Hematopoietic multipotent progenitor cell treated with erythropoietin and hydrocortisone succinate and interleukin-3 and kit ligand, for 17 days (in vitro differentiated cells): ENCODE results near the gene SFXN1.
A peak's percentile ranks its signal among the peaks of the same experiment; 100 is the strongest.
"Not testable (repeated sequence)": the region's sequence is repeated elsewhere in the genome, so short reads cannot be mapped to it uniquely, and the experiment has no call there.

ENCODE experiments used
- DNase-seq: peaks from one replicate; pipeline ENCODE4 v3.0.0-alpha.2; 2015; ENCODE audit warnings: low spot score

Gene SFXN1

DNA sequence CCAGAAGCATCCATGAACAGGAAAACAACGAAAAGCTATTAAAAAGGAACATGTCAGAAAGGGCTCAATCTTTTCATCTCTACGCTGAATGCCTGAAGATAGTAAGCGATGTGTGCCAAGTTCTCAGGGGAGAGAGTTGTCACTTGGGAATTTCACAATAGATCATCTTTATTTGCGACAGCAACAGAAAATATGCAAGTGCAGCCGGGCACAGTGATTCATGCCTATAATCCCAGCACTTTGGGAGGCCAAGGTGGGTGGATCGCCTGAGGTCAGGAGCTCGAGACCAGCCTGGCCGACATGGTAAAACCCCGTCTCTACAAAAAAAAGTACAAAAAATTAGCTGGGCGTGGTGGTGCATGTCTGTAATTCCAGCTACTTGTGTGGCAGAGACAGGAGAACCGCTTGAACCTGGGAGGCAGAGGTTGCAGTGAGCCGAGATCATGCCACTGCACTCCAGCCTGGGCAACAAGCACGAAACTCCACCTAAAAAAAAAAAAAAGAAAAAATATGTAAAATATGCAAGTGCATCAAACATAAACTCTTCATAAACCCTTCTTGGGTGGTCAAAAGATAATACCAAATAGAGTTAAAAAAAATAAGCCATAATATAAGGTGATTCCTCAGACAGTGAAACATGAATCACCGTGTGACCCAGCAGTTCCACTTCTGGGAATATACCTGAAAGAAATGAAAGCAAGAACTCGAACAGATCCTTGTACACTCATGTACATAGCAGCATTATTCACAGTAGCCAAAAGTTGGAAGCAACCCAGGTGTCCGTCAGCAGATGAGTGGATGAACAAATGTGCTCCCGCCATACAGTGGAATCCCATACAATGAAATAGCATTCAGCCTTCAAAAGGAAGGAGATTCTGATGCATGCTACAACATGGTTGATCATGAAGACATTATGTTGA lies 16.2 kb downstream of the SFXN1 start:
- no peak for DNase-seq

DNA sequence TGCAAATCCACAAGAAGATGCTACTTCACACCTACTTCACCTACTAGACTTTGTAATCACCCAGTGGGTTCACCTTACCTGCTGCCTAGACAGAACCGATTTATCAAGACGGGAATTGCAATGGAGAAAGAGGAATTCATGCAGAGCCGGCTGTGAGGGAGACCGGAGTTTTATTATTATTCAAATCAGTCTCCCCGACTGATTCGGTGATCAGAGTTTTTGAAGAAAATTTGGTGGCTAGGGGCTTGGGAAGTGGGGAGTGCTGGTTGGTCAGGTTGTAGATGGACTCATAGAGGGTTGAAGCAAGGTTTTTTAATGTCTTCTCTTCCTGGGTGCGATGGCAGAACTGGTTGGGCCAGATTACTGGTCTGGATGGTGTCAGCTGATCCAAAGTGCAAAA lies 23.4 kb downstream of the SFXN1 start:
- no peak for DNase-seq

DNA sequence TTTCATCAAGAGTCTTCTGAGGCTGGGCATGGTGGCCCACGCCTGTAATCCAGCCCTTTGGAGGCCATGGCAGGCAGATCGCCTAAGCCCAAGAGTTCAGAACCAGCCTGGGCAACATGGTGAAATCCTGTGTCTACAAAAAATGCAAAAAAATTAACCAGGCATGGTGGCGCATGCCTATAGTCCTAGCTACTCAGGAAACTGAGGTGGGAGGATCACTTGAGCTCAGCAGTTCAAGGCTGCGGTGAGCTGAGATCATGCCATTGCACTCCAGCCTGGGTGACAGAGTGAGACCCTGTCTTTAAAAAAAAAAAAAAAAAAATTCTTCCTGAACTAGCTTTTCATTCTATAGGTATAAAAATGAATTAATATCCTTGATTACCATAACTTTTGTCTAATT lies 29.3 kb downstream of the SFXN1 start:
- DNase-seq, result not testable (repeated sequence)

DNA sequence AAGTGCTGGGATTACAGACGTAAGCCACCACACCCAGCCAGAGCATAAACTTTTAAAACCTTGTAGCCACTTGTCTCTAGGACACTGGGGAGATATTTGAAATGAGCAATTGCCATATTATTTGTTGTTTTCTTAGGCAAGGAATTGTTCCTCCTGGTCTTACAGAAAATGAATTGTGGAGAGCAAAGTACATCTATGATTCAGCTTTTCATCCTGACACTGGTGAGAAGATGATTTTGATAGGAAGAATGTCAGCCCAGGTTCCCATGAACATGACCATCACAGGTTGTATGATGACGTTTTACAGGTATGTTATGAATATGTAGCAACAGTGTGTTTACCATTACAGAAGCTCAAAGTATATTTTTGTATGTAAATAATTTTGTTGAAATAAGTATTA lies 30.5 kb downstream of the SFXN1 start:
- DNase-seq, result no peak

DNA sequence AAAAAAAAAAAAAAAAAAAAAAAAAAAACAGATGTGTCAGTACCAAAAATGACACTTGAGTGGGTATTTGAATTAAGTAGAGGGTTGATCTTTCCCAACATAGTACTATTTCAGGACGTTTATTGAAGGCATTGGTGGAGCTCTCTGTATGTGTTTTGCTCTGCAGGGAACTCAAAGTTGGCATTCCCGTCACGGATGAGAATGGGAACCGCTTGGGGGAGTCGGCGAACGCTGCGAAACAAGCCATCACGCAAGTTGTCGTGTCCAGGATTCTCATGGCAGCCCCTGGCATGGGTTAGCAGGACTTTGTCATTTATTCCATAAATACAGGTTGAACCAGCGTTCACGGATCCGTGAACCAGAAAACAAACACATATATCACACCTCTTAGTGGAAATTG lies 34.9 kb downstream of the SFXN1 start:
- no peak for DNase-seq

DNA sequence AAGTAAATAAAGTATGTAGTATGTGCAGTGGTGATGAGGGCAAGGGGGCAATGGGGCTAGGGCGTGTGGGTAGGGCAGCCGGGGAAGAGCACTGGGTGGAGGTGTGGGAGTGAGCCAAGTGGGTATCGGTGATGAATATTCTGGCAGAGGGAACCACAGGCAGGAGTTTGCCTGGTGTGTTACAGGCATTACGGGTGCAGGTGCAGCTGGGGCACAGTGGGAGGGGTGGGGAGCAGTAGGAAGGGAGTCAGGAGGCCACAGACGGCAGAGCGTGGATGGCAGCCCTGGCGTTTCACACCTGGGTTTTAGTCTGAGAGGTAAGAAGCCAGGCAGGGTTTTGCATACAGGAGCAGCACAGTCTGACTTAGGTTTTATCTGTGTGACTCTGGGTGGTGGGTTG lies 35.4 kb downstream of the SFXN1 start:
- DNase-seq, result no peak

DNA sequence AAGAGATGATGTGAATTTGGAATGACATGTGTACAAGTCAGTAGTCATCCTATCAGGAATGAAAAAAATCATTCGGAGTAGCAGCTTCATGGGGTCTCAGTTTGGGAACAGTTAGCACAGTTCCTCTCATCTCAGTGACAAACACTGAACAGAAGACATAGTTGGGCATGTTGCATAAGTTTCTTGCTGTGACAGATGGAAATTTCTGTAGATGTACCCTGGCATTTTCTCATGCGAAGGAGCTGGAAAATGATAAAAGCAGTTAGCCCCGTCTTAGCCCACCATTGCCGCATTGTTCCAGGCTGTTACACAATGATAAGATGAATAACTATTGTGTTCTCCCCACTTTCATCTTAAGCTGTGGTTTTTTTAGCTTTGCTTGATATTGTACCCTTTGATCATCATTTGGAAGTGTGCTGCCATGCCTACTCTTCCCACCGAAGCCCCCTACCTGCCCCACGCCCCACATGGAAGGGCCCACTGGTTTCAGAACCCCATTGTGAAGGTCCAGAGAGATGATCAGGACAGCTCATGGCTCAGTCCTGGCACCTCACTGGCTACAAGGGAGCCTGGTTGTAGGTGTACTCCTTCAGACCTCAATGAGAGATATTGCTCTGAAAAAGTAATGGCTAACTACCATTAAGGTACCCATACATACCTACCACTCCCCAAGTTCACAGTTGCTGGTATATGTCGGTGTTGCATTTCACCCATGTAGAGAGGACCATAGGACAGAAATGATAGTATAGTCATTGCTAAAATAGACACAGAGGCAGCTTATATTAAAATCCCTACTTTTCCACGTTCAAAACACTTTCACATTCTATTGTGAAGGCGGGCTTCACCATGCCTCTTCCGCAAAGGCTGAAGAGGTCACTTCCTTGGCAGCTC lies 38.8 kb downstream of the SFXN1 start:
- DNase-seq, result no peak

DNA sequence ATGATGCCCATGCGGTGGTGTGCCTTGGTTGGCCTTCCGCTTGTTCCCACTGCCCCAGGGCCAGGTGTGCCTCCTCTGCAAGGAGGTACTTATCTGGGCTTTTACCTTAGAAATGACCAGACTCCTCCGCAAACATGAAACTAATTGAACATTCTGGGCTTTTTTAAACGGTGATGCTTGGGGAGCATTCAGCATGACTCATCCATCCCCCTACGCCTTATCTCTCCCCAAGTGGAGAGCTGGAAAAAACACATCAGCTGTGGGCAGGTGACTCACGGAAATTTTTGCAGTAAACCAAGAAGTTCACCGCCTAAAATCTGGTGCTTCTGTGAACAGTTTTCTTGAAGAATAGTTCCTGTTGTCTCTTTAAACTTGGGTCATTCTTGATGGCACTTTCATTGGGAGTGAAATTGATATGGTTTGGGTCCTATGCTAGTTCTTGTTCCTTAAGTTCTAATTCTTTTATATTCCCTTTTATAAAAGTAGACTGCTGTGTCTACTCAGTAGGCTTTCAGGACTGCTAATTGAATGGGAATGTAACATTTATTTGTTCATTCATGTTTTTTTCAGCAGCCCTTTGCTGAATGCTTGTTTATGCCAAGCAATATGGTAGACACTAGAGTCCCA lies 39.6 kb downstream of the SFXN1 start:
- DNase-seq, result peak; percentile 46

DNA sequence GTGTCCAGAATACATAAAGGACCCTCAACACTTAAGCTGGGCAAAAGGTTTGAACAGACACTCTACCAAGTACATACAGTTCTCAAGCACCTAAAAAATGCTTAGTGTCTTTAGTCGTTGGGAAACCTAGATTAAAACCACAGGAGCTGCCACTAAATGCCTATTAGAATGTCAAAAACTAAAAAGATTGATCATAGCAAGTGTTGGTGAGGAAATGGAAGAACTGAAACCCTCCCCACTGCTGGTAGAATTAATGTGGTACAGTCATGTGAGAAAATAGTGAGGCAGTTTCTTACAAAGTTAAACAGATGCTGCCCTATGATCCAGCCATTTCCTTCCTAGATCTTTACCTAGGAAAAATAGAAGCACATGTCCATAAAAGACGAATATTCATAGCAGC lies 40.6 kb downstream of the SFXN1 start:
- DNase-seq, result no peak

DNA sequence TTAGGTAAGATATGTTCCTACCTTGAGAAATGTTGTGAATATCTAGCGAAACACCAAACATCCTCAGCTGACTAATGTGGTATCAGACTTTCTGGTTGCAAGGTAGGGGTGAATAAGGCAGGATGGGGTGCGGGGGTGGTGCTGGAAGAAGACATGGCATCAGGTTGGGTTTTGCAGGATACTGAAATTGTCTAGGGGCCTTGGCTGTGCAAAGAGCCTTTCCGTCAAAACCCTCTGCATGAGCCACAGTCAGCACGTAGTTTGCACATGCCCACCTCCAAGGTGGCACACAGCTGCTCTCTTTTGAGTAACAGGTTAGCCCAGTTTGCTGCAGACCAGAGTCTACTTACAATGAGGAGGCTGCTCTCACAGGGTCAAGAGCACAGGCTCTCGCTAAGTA lies 42.0 kb downstream of the SFXN1 start:
- no peak for DNase-seq

DNA sequence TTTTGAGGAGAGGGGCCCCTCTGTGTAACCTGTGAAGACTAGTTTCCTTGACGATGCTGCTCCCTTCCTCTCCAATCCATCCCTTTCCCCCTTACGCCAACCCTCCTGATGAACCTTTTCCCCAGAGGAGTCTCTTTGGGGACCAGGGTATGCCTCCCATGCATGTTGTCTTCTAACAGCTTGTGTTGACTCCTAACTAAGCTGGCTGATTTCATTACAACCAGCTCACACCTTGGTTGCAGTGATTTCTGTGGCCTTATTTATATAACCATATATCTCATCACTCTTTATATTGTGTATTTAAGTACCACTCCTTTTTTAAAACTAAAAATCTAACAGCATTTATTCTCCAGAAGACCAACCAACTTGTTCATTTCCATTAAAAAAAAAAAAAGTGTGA lies 42.5 kb downstream of the SFXN1 start:
- no peak for DNase-seq

DNA sequence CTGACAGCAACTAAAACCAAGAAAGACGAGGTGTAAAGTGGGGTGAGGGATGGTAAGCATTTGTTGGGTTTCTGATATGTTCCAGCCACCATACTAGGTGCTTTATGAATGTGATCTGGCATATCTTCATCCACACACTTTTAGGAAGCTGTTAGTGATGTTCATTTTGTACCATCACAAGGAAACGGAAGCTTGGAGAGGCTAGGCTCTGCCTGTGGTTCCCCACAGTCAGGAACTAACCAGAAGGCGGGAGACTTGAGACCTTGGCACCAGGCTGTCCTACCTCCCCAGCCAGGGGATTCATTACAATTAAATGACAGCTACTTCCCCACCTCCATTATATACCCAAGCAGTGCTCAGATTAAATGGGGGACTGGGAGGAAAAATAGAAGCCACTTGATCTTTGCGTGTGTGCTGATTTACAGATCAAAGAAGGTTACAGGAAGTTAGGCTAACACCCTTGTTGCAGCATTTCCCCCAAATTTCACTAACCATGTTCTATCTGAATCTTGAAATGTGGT lies 43.0 kb downstream of the SFXN1 start:
- DNase-seq, result no peak

DNA sequence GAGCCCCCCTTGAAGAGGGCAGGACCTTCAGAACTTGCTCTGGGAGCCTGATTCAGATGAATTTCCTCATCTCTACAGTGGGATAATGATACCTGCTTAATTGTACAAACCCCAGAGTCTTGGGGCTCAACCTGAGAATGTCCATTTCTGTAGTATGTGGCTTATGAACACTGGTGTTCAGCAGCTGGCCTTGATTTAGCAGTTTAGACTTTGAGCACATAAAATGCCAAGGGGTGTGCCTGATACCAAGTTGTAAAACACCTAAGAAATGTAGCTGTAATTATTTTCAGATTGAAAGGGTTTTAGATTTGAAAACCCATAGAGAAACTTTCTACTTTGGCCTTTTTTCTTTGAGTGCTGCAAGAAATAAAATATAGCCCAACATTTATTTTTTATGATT lies 44.9 kb downstream of the SFXN1 start:
- DNase-seq, result no peak

DNA sequence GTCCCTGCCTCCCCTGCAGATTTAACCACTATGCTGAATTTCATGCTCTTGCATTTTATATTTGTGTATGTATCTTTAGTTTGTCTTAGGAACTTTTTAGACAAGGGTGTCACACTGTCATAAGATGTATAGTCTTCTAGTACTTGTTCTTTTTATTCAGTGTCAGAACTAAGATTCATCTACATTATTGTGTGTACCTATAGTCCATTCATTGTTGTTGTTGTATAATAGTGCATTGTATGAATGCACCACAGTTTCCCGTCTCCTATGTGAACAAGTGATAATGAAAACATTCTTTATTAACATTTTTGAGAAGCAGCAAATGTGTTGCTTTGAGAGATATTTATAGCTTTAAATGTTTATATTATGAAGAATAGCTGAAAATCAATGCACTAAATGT lies 45.9 kb downstream of the SFXN1 start:
- DNase-seq, result no peak

DNA sequence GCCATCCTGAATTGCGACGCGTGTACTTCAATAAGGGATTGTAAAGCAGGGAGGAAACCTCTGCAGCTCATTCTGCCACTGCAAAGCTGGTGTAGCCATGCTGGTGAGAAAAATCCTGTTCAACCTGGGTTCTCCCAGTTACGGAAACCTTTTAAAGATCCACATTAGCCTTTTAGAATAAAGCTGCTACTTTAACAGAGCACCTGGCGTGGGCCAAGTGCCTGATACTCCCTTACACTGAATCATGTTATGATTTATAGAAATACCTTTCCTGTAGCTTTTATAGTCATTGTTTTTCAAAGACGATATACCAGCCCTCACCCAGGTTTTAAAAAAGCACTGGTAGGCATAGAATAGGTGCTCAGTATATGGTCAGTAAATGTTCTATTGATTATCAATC lies 48.3 kb downstream of the SFXN1 start:
- DNase-seq, result no peak

DNA sequence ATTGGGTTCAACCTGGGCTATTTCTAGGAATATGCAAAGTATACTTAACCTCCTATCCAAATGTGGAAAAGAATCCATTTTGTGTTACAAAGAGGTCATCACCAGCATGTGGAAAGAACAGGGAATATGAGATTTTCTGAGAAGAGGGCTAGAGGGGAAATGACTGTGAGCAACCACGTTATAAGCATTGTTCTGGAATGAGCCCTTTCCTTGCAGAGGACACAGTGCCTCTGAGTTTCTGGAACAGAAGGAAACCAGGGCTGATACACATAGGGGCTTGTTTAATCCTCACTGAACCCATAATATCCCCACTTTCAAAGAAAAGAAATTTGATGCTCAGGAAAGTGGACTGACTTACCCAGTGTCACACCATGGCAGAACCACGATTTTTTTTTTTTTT lies 53.0 kb downstream of the SFXN1 start:
- no peak for DNase-seq

DNA sequence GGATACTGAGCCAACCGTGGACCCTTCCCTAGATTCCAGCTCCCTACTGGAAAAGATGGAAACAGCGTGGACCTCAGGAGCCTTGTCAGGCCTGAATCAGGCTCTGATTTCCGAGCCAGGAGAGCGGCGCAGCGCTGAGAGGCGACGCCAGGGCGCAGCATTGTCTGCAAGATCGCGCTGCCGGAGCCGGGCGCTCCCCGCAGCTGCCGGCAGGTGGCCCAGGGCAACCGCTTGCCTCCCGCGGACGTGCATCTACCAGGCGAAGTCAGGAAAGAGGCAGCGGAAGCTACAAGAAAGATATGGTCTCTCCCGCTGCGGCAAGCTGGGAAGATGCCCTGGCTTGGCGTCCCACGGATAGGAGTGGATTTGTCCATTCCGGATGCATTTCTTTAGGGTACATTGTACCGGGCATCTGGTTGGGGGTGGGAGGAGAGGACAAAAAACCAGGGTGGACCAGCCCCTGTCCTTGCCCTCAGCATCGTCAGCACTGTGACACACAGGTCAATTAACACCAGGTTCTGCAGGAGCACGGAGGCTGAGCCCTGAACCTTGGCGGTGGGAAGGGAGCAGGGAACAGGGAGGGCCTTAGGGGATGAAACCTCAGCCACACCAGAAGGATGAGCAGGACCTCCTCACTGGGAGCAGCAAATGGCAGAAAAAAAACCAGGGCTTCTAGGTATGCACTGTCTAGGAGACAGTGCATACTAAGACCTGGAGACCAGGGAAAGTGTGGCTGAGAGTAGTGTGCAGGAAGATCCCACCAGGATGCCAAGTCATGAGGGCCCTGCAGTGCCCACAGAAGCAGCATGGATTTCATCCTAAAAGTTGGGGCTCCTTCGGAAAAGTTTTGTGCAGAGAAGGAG lies 55.9 kb downstream of the SFXN1 start:
- peak; percentile 23 for DNase-seq

DNA sequence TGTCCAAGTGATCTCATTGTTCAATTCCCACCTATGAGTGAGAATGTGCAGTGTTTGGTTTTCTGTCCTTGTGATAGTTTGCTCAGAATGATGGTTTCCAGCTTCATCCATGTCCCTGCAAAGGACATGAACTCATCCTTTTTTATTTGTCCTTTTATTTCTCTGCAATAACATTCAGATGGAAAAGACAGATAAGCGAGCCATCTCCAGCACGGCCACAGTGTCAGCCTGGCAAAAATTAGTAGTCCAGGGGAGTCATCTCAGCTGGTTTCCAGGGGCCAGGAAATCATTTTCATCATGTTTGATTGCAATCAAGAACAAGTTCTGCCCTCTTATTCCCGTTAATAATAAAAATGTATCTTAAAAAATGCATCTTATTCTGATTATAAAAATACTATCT lies 57.0 kb downstream of the SFXN1 start:
- not testable (repeated sequence) for DNase-seq

DNA sequence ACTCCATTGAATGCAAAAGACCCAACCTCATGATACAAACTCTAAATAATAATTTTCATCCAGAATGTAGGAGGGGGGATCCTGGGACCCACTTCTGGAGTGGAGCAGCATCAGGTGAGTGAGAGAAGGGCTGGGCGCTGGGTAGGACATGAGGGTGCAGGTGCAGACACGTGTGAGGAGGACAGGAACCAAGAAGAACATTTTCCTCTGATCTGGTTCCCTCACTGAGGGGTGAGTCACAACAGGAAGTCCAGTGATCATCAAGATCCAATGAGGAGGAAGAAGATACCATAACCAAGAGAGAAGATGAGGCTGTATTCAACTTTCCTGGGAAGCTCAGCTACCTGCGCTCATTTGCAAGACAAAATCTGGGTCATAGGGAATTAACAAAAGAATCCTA lies 57.4 kb downstream of the SFXN1 start:
- DNase-seq, result no peak

DNA sequence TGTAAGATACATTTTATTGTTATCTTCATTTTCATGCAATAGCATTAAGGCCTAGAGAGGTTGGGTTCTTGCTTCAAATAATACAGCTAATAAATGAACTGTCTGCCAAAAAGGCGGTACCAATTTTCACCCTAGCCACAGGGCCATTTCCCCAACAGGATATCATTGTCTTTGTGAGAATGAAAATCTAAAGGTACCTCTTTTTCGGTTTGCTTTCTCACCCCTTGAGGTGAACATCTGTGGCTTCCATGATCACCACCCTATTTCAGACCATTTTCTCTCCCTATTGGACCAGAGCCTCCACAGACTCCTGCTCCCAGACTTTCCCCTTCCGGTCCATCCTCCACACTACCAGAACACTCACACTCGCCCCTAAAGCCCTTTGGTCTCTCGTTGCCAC lies 60.2 kb downstream of the SFXN1 start:
- no peak for DNase-seq

DNA sequence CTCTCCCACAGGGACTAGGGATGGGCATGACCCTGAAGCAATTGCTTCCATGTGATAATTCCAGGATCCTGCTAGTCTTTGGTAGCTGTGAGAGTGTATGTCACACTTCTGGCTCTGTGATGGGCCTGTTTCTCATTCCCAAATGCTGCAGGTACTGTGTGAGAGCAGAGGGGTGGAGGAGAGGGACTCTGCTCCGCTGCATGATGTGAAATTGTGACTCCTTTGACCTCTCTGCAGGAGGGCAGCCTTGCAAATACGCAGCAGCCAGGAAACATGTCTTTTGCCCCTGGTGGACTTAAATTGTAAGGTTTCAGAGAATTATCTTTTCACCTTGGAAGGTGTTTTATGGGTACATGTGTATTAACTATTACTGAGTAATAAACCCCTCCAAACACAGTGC lies 61.6 kb downstream of the SFXN1 start:
- DNase-seq, result no peak

DNA sequence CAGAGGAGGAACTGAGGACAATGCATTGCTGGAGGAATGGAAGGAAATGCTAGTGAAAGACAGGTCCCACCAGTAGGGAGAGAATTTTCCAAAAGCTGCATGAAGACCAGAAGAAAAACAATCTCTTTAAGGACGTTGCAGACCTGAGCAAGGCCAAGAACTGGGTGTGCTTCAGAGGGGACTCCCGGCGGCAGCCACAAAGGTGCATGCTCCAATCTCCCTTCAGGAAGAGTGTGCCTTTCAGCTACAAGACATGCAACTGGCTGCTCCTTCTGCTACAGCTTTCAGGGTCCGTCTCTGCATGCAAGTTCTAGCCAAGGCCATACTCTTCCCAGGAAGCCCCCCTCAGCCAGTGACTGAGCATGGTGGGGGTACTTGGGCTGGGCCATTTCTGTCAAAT lies 62.9 kb downstream of the SFXN1 start:
- DNase-seq, result no peak
